Adrenal gland (tissue), 5 donors: ENCODE measurements around the gene PRKCE.

Experiments
- POLR2A ChIP-seq, 2 donors: fragments of 450-650 bp; IDR thresholded peaks; one replicate each; pipeline ENCODE4 v1.6.1; 2017; ENCODE audit warnings: antibody characterized with exemption in 2 of 2, mild to moderate bottlenecking in 2 of 2, moderate library complexity in 1 of 2
- TF ChIP-seq, protein P1 (sequence below), 6 experiments: fragments of 450-650 bp in 4 of 6; fragments of 200-600 bp in 2 of 6; sonication (generic) in 1 of 6; IDR thresholded peaks; 1 replicate in 5 of 6; 2 replicates in 1 of 6; pipeline versions ENCODE4 v1.5.1 to v1.8.0; 2016 to 2021; ENCODE audit warnings: antibody characterized with exemption in 6 of 6, mild to moderate bottlenecking in 2 of 6, moderate library complexity in 1 of 6
- donor health status: DM: no; HTN: no; CAD: no.

DNA sequence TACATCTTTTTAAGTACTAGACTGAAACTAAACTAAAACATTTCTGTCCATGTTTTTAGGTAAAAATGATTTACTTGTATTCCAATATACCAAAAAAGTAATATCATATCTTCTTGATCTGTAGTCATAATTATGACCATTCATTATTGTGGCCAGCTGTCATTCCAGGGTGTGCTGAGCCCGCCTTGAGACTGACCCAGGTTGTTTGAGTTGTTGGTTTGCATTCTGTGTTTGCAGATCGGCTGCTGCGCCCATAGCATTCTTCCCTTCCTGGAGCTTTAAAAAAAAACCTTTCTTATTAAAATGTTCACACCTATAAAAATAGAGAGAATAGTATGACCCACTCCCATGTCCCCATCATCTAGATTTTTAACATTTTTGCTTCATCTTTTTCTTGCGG, 101.9 kb downstream of the PRKCE start:
- TF ChIP-seq, protein P1, sequence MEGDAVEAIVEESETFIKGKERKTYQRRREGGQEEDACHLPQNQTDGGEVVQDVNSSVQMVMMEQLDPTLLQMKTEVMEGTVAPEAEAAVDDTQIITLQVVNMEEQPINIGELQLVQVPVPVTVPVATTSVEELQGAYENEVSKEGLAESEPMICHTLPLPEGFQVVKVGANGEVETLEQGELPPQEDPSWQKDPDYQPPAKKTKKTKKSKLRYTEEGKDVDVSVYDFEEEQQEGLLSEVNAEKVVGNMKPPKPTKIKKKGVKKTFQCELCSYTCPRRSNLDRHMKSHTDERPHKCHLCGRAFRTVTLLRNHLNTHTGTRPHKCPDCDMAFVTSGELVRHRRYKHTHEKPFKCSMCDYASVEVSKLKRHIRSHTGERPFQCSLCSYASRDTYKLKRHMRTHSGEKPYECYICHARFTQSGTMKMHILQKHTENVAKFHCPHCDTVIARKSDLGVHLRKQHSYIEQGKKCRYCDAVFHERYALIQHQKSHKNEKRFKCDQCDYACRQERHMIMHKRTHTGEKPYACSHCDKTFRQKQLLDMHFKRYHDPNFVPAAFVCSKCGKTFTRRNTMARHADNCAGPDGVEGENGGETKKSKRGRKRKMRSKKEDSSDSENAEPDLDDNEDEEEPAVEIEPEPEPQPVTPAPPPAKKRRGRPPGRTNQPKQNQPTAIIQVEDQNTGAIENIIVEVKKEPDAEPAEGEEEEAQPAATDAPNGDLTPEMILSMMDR (IDR thresholded peaks at IDR 0.05) = no peak
- TF ChIP-seq POLR2A (IDR thresholded peaks at IDR 0.05) = no peak
